ENCODE measurements around the gene PKM.

Gene PKM

GRCh38 chr15:72153269-72154000 is 77.6 kb downstream of the PKM start:
- no peak for DNase-seq

All from NCI-H446 treated with DMSO at 0.1 percent for 48 hours (cell line).